HL-60/S4 treated with phorbol 12-myristate 13-acetate at 8.2 ng/mL for 4 days and 3 days (cell line): Measurements from ENCODE around the gene PRKCA.

ENCODE experiments used
- in situ Hi-C: fragments of 300-500 bp; cut with MboI; formaldehyde crosslinking; loops from 2 replicates; pipeline ENCODE4 v1.15.0; 2022; ENCODE audit warnings: low sequenced_read_pairs

The PRKCA gene

DNA sequence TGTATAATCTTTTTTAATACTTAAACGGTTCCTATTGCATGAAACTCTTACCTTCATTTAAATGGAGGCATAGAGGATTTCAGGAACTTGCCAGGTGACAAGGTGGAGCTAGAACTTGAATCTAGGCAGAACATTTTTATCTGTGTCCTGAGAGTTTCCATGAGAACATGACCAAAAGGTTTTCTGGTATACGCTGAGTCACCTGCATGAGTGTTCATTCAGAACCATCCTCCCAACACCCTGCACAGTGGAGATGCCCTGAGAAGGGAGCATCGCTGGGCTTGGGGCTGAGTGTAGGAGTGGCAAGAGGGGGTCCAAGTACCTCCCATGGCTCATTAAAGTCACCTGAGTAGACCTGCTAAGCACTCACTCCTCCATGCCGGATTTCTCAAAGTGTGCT, 362.8 kb downstream of the PRKCA start:
- in situ Hi-C loops = no loop called here

DNA sequence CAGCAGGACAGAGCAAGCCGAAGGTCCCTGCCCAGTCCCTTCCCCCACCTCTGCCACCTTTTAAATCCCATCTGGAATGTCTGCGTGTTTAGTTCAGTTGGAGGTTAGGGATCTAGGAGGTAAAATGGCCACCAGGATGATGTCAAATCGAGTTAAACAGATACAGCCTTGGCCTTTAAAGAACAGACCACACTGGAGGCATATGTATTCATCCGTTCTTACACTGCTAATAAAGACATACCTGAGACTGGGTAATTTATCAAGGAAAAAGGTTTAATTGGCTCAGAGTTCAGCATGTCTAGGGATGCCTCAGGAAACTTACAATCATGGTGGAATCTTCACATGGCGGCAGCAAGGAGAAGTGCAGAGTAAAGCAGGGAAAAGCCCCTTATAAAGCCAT, 364.7 kb downstream of the PRKCA start:
- in situ Hi-C loops = no loop called here

GRCh38 chr17:66667491-66668030, 365.1 kb downstream of the PRKCA start:
- in situ Hi-C loops = no loop called here

- in situ Hi-C loops = no loop called here
Measured at GRCh38 chr17:66670206-66670605, 367.8 kb downstream of the PRKCA start.

GRCh38 chr17:66671156-66671555, 368.7 kb downstream of the PRKCA start:
- in situ Hi-C loops = no loop called here

- in situ Hi-C loops = no loop called here
Measured at GRCh38 chr17:66673668-66674276, 371.4 kb downstream of the PRKCA start.

DNA sequence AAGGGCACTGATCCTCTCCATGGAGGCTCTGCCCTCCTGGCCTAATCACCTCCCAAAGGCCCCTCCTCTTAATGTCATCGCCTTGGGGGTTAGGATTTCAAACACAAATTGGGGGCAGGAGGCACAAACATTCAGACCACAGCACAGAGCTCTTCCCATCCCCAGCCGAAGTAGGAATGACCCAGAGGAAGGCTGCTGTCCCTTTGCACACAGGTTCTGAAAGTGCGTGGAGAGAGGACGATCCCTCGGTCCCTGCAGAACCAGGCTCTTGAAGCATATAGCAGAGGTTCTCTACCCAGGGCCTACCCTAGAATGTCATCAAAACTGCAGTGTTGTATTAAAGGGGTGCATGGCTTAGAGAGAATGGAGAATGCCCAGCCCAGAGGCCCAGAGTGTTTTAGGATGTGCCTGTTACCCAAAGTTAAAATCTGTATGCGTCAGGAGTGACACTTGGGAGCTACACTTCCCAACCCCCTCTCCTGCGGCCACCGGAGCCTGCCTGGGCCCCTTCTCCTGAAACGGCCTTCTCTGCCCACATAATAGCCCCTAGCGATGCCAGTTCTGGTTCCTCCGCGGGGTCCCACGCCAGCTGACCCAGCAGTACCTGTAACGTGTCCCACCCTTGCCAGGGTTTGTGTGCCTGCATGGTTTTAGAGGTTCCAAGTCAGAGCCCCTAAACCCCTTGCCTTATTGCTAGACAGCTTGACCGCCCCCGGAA, 373.0 kb downstream of the PRKCA start:
- in situ Hi-C loops = no loop called here

DNA sequence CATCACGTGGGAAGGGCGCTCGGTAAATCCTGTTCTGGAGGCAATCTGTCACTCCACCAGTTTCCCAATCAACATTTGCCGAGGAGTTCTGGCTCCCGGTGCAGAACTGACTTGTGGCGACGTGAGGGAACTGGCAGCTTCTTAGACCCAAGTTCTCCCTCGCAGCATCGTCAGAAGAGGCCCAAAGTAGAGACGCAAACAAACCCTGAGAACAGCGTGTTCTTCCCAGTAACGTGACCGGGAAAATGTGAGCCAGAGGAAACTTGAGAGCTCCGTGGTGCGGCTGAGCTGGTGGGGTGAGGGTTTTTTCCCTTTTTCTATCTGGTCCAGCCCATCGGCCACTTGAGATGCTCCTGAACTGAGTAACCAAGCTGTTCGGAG, 373.6 kb downstream of the PRKCA start:
- in situ Hi-C loops = no loop called here

- in situ Hi-C loops = no loop called here
Measured at GRCh38 chr17:66676421-66676820, 374.0 kb downstream of the PRKCA start.

GRCh38 chr17:66677201-66677981, 375.0 kb downstream of the PRKCA start:
- in situ Hi-C loops = no loop called here

DNA sequence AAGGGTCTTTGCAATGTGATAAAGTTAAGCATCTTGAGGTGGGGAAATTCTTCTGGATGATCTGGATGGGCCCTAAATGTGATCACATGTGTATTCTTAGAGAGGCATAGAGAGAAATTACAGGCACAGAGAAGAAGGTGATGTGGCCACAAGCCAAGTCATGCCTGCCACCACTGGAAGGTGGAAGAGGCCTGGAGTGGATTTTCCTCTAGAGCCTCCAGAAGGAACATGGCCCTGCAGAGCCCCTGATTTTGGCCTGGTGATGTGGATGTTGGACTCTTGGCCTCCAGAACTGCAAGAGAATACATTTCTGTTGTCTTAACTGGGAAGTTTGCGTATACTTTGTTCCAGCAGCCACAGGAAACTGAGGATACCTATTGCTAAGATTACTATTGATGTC, 375.6 kb downstream of the PRKCA start:
- in situ Hi-C loops = no loop called here

DNA sequence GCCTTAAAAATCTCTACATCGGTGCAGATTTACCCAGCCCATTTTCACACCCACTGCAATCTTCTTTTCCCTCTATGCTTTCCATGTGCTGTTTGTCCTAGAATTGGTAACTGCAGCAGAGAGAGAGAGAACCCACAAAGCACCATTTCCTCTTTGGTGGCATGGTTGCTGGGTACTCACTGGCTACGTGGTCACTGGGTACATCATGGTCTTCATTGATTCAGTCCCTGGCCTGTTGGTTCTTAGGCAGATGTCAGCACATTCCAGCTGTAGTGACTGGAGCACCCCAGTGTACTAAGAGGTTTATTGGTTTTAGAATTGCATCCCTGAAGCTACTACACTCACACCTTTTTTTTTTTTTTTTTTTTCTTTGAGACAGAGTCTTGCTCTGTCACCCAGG, 376.4 kb downstream of the PRKCA start:
- in situ Hi-C loops = no loop called here

- in situ Hi-C loops = no loop called here
Measured at GRCh38 chr17:66679631-66680517, 377.5 kb downstream of the PRKCA start.

DNA sequence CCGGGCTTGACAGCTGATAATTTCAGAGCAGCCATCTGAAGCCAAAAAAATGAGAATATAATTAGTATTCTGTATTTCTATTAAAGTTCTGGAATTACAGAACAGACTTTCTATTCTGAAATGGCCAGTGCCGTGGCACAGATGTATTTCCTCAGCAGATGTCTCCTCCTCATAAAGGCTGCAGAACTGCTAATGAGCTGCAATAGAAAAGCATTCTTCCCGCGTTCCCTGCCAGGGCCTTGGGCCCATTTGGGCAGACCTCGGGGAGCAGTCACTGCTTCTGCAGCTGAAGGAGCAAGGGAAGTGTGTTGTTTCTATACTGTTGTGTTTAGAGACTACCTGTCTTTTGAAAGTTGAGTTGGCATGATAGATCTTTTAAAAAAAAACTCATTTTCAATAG, 379.9 kb downstream of the PRKCA start:
- in situ Hi-C loops = no loop called here

DNA sequence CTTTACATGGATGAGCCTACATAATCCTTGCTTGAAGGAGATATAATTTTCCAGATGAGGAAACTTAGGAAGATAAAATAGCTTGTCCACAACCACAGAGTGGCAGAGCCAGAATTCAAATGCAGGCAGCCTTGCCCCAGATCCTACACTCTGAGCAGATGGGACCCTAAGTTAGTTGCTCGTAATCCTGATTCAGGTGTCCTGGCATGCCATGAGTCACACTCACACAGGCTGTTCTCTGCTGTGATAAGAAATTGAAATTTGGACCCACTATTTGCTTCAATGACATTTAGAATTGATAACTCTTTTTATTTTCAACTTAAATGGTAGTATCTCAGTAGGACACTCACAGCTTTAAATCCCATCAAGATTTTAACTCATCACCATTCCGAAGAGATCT, 381.8 kb downstream of the PRKCA start:
- in situ Hi-C loops = no loop called here

DNA sequence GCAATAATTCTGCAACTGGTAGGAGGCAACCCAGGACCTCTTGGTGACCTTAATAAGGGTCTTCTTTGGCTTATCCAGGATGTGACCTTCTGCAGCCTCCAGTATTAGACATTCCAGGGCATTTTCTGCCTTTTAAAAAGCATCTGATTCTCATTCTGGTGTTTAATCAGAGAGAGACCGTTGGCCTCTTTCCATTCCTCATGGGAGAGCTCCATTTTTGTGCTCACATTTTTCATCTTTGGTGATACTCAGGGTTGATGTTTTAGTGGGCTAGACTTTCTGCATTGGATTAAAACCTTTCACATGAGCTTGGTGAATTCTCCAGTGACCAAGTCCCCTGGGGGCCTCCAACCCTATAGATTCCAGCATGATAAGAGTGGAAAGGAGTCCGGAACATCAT, 382.3 kb downstream of the PRKCA start:
- in situ Hi-C loops = no loop called here

- in situ Hi-C loops = no loop called here
Measured at GRCh38 chr17:66686601-66687000, 384.2 kb downstream of the PRKCA start.

DNA sequence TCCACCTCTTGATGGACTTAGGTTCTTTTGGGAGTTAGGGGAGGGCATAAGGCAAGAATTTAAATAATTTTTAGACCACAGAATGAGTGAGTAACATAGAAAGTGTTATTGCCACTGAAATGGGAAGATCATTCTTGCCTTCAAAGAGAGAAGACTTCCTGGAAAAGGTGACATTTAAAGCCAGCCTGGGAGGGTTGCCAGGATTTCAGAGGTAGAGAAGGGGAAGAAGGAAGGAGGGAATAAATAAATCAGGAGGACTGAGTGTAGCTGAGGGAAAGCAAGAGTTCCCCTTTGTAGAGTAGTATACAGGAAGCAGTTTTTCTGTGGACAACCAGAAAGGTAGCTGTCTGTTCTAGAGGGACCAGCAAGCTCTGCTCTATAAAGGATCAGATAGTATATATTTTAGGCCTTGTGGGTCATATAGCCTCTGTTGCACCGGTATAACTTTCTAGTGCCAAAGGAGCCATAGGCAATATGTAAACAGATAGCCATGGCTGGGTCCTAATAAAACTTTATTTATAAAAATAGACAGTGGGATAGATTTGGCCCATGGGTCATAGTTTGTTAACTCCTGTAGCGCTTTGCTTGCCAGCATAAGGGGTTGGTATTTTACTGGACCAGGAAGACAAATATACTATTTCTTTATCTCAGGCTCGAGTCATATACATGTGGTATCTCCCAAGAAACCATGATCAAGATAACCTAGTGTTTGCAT, 385.3 kb downstream of the PRKCA start:
- in situ Hi-C loops = no loop called here

DNA sequence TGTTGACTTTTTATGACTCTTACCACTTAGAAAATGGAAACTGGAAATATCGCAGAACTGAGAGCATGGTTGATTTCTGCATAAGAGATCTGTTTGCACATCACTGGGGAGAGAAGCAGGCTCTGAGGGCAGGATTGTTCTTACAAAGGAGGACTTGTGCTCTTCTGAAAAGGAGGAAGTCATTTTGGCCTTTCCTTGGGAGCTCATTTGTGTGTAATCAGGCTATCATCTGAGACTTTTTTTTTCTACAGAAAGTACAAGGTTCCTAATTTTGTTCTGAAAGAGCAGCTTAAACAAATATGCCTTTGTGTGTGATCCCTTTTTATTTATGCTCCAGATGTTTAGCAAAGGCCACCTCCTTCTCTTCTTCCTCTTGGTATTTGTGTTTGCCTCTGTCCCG, 386.8 kb downstream of the PRKCA start:
- in situ Hi-C loops = no loop called here

DNA sequence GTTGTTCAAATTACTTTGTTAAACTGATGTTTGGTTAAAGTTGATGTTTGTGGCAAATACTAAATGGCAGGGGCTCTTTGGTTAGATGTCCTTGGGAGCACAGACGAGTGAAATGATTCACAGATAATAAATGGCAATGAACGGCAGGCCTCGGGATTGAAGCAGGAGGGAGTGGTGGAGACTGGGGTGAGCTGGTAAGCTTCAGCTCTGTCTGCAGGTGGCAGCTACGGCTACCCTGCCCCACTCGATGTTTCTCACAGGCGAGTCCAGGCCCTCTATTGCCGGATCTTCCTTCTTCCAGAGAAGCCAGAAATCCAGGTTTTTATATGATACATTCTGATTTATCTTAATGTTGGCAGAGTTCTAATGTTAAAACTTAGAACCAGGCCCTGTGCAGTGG, 387.8 kb downstream of the PRKCA start:
- in situ Hi-C loops = no loop called here
